Spleen (tissue), 11 donors: Measurements from ENCODE around the gene ZBTB7C. TPM values are rescaled to one million over a fixed set of nuclear protein-coding genes. Genes with fewer than 3 reads are reported as not detected.

Source experiments
- DNase-seq: peaks from one replicate; pipeline ENCODE4 v3.0.0-alpha.2; 2020
- H3K27ac ChIP-seq, 8 donors: fragments of 200-600 bp; sonication (generic) in 7 of 8; 1 replicate in 4 of 8; 2 replicates in 4 of 8; pipeline versions ENCODE4 v1.5.0 to v1.8.0; 2016 to 2021; ENCODE audit warnings: inconsistent platforms in 4 of 8, mild to moderate bottlenecking in 4 of 8, moderate library complexity in 1 of 8
- H3K27me3 ChIP-seq, 7 donors: fragments of 200-600 bp; sonication (generic) in 6 of 7; replicated peaks in 1 of 7; 1 replicate in 4 of 7; 2 replicates in 3 of 7; pipeline versions ENCODE4 v1.5.0 to v1.8.0; 2016 to 2021; ENCODE audit warnings: inconsistent platforms in 3 of 7, mild to moderate bottlenecking in 1 of 7
- H3K36me3 ChIP-seq, 6 donors: fragments of 200-600 bp; sonication (generic) in 5 of 6; 1 replicate in 4 of 6; 2 replicates in 2 of 6; pipeline versions ENCODE4 v1.5.0 to v1.8.0; 2016 to 2021; ENCODE audit warnings: inconsistent platforms in 2 of 6
- H3K4me1 ChIP-seq, 6 donors: fragments of 200-600 bp; sonication (generic) in 5 of 6; 1 replicate in 3 of 6; 2 replicates in 3 of 6; pipeline versions ENCODE4 v1.5.0 to v1.8.0; 2016 to 2021; ENCODE audit warnings: inconsistent platforms in 3 of 6
- H3K4me3 ChIP-seq, 8 donors: fragments of 200-600 bp; sonication (generic) in 7 of 8; 1 replicate in 4 of 8; 2 replicates in 4 of 8; pipeline versions ENCODE4 v1.5.0 to v1.8.0; 2016 to 2021; ENCODE audit warnings: inconsistent platforms in 4 of 8, mild to moderate bottlenecking in 4 of 8, moderate library complexity in 2 of 8
- H3K9me3 ChIP-seq, 8 donors: fragments of 200-600 bp; sonication (generic) in 7 of 8; 1 replicate in 4 of 8; 2 replicates in 4 of 8; pipeline versions ENCODE4 v1.5.0 to v1.8.0; 2016 to 2021; ENCODE audit warnings: inconsistent platforms in 4 of 8
- CTCF ChIP-seq, 11 experiments: fragments of 200-600 bp in 7 of 11; fragments of 450-650 bp in 4 of 11; sonication (generic) in 4 of 11; IDR thresholded peaks in 8 of 11; conservative IDR thresholded peaks in 3 of 11; 1 replicate in 7 of 11; 2 replicates in 4 of 11; pipeline versions ENCODE4 v1.4.0 to v1.8.0; 2016 to 2021; ENCODE audit warnings: antibody characterized with exemption in 11 of 11, inconsistent platforms in 4 of 11, mild to moderate bottlenecking in 1 of 11
- POLR2A ChIP-seq, 3 donors: fragments of 450-650 bp; IDR thresholded peaks; one replicate each; pipeline ENCODE4 v1.5.1; 2017; ENCODE audit warnings: antibody characterized with exemption in 3 of 3, mild to moderate bottlenecking in 1 of 3
- POLR2AphosphoS5 ChIP-seq, 3 donors: sonication (generic); formaldehyde crosslinking; IDR thresholded peaks; one replicate each; pipeline ENCODE4 v1.5.1; 2017; ENCODE audit warnings: antibody characterized with exemption in 3 of 3
- WGBS, 5 donors: extraction: QIAGEN DNeasy Blood & Tissue Kit in 3 of 5; methylation state at CpG; one replicate each; pipeline versions ENCODE4 v1.1.5 to v1.1.7; 2013 to 2018; 5-methylcytosine and 5-hydroxymethylcytosine counted together
- intact Hi-C: fragments of 100-400 bp; cut with DNase I; formaldehyde crosslinking; loops from one replicate; pipeline ENCODE4 v1.15.0; 2023; ENCODE audit warnings: low total_unique reads
- polyA plus RNA-seq, 3 donors: library from polyadenylated mRNA; stranded (reverse); fragments of 200-250 nt; gene quantifications; one replicate each; pipeline ENCODE4 v1.2.1, GENCODE V29; 2013
- total RNA-seq, 7 donors: library from RNA; depleted of rRNA in 3 of 7; stranded (reverse); fragments of >200 nt in 3 of 7; fragmentation: NEBNext Ultra II Directional in 4 of 7; extraction: Animal tissue kit (Norgen Biotek cat#: 25700) in 4 of 7; gene quantifications; one replicate each; pipeline versions ENCODE4 v1.1.0 to v1.2.1, GENCODE V29; 2016 to 2021
- donor health status: healthy with polysubstance abuse.
- donor health status: DM: no; HTN: no; CAD: no; lungs with moderate emphysema.
- donor health status: DM: no; HTN: no; CAD: no.
- donor health status: Bipolar disorder and iron deficiency.
- donor health status: healthy.
- donor health status: DM: no; HTN: no; CAD: no.
- donor health status: DM: yes; HTN: yes; CAD: no.

The ZBTB7C gene
- total and polyA plus RNA-seq, 10 donors = 1.00 to 64.2 (median 18.8) TPM

GRCh38 chr18:48176909-48177308 lies 232.3 kb downstream of the ZBTB7C start:
- DNase-seq = no peak
- Histone ChIP-seq H3K9me3 (no peaks in the 10 kb centered on the region), H3K27me3 (no peaks in the 10 kb centered on the region), H3K4me3 (no peak overlapping the region), H3K27ac (no peak overlapping the region), H3K36me3 (no peaks in the 10 kb centered on the region), H3K4me1 (peaks cover 0 to 21% (median 2%) of the 10 kb centered on the region in 6 donors)
- TF ChIP-seq CTCF (IDR thresholded peaks at IDR 0.05 in 8 of 11, conservative IDR thresholded peaks at IDR 0.05 in 3 of 11) (no peak), POLR2A (IDR thresholded peaks at IDR 0.05) (no peak), POLR2AphosphoS5 (IDR thresholded peaks at IDR 0.05) (no peak)
- 82 to 93% (median 87%) methylated on average over 3 to 4 of the region's 4 CpGs for WGBS, 5 donors
- intact Hi-C loops = no loop called here

GRCh38 chr18:48173557-48173956 lies 235.6 kb downstream of the ZBTB7C start:
- no peak overlapping the region for H3K4me3 ChIP-seq
- H3K36me3 ChIP-seq = no peaks in the 10 kb centered on the region
- intact Hi-C loops = no loop called here
- H3K4me1 ChIP-seq = peaks cover 0 to 38% (median 11%) of the 10 kb centered on the region in 6 donors
- 85 to 96% (median 91%) methylated on average over 2 of the region's 2 CpGs for WGBS, 5 donors
- no peaks in the 10 kb centered on the region for H3K27me3 ChIP-seq
- TF ChIP-seq POLR2AphosphoS5 (IDR thresholded peaks at IDR 0.05) = no peak
- no peak for TF ChIP-seq POLR2A (IDR thresholded peaks at IDR 0.05)
- no peak for TF ChIP-seq CTCF (IDR thresholded peaks at IDR 0.05 in 8 of 11, conservative IDR thresholded peaks at IDR 0.05 in 3 of 11)
- no peak for DNase-seq
- no peaks in the 10 kb centered on the region for H3K9me3 ChIP-seq
- H3K27ac ChIP-seq = peak overlapping the region in 5 of 8 donors; percentile 44 to 64 (median 59)

GRCh38 chr18:48172226-48173006 lies 236.8 kb downstream of the ZBTB7C start:
- no peak for DNase-seq

More at GRCh38 chr18:48172226-48173006, 236.8 kb downstream of the ZBTB7C start:
- no peak for TF ChIP-seq POLR2A (IDR thresholded peaks at IDR 0.05)
- TF ChIP-seq POLR2AphosphoS5 (IDR thresholded peaks at IDR 0.05) = peak in 2 of 3 donors; percentile 50 to 73
- TF ChIP-seq CTCF (IDR thresholded peaks at IDR 0.05 in 8 of 11, conservative IDR thresholded peaks at IDR 0.05 in 3 of 11) = no peak
- no peak overlapping the region for H3K4me3 ChIP-seq
- intact Hi-C loops = no loop called here
- WGBS, 5 donors = 67 to 79% (median 74%) methylated on average over 14 to 19 of the region's 19 CpGs
- no peaks in the 10 kb centered on the region for H3K36me3 ChIP-seq
- H3K27ac ChIP-seq = peak overlapping the region in 6 of 8 donors; percentile 38 to 64 (median 56)
- no peaks in the 10 kb centered on the region for H3K27me3 ChIP-seq
- peaks cover 3 to 50% (median 22%) of the 10 kb centered on the region in 6 donors for H3K4me1 ChIP-seq
- H3K9me3 ChIP-seq = no peaks in the 10 kb centered on the region
